ENCODE results near the gene FNDC8.

- TF ChIP-seq, protein P1, sequence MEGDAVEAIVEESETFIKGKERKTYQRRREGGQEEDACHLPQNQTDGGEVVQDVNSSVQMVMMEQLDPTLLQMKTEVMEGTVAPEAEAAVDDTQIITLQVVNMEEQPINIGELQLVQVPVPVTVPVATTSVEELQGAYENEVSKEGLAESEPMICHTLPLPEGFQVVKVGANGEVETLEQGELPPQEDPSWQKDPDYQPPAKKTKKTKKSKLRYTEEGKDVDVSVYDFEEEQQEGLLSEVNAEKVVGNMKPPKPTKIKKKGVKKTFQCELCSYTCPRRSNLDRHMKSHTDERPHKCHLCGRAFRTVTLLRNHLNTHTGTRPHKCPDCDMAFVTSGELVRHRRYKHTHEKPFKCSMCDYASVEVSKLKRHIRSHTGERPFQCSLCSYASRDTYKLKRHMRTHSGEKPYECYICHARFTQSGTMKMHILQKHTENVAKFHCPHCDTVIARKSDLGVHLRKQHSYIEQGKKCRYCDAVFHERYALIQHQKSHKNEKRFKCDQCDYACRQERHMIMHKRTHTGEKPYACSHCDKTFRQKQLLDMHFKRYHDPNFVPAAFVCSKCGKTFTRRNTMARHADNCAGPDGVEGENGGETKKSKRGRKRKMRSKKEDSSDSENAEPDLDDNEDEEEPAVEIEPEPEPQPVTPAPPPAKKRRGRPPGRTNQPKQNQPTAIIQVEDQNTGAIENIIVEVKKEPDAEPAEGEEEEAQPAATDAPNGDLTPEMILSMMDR (IDR thresholded peaks at IDR 0.05 in 8 of 11, conservative IDR thresholded peaks at IDR 0.05 in 3 of 11), result no peak
- TF ChIP-seq POLR2A (IDR thresholded peaks at IDR 0.05) (no peak), POLR2AphosphoS5 (IDR thresholded peaks at IDR 0.05) (no peak)
These were observed 35.3 kb upstream of the FNDC8 start for GRCh38 chr17:35086164-35086563.

All from spleen (tissue), 7 donors.